HG03520 (cell line): Measurements from ENCODE around the gene ERGIC1.
"Not testable (repeated sequence)": the region's sequence is repeated elsewhere in the genome, so short reads cannot be mapped to it uniquely, and the experiment has no call there.

ENCODE experiments used
- ATAC-seq: cut with Tn5 transposase; IDR thresholded peaks from one replicate; pipeline ENCODE4 v1.9.1; 2021; ENCODE audit warnings: mild to moderate bottlenecking, moderate library complexity; ENCODE audit not compliant: unreplicated experiment

Gene ERGIC1

GRCh38 chr5:172846249-172846648, 12.2 kb downstream of the ERGIC1 start:
- no peak for ATAC-seq

GRCh38 chr5:172846677-172847076, 12.6 kb downstream of the ERGIC1 start:
- no peak for ATAC-seq

GRCh38 chr5:172847584-172847983, 13.5 kb downstream of the ERGIC1 start:
- not testable (repeated sequence) for ATAC-seq

- ATAC-seq: no peak
Observed at GRCh38 chr5:172848419-172848818, 14.4 kb downstream of the ERGIC1 start.

GRCh38 chr5:172849606-172850453, 15.8 kb downstream of the ERGIC1 start:
- peak; percentile 56 for ATAC-seq

GRCh38 chr5:172850454-172850797, 16.4 kb downstream of the ERGIC1 start:
- no peak for ATAC-seq

GRCh38 chr5:172851254-172851653, 17.2 kb downstream of the ERGIC1 start:
- ATAC-seq: not testable (repeated sequence)

- ATAC-seq: no peak
Observed at GRCh38 chr5:172852490-172853354, 18.7 kb downstream of the ERGIC1 start.

GRCh38 chr5:172853355-172853975, 19.4 kb downstream of the ERGIC1 start:
- no peak for ATAC-seq

- ATAC-seq: no peak
Observed at GRCh38 chr5:172854451-172854871, 20.4 kb downstream of the ERGIC1 start.

GRCh38 chr5:172854971-172855370, 20.9 kb downstream of the ERGIC1 start:
- no peak for ATAC-seq

GRCh38 chr5:172855597-172856292, 21.7 kb downstream of the ERGIC1 start:
- ATAC-seq: no peak

- no peak for ATAC-seq
Observed at GRCh38 chr5:172856336-172856735, 22.3 kb downstream of the ERGIC1 start.

- ATAC-seq: no peak
Observed at GRCh38 chr5:172857982-172858381, 23.9 kb downstream of the ERGIC1 start.

- no peak for ATAC-seq
Observed at GRCh38 chr5:172858511-172858989, 24.5 kb downstream of the ERGIC1 start.

- no peak for ATAC-seq
Observed at GRCh38 chr5:172858990-172859811, 25.1 kb downstream of the ERGIC1 start.

- ATAC-seq: no peak
Observed at GRCh38 chr5:172859966-172860365, 25.9 kb downstream of the ERGIC1 start.

GRCh38 chr5:172860520-172861443, 26.7 kb downstream of the ERGIC1 start:
- no peak for ATAC-seq

- no peak for ATAC-seq
Observed at GRCh38 chr5:172861461-172861860, 27.4 kb downstream of the ERGIC1 start.
